K562 (cell line): ENCODE results near the gene DPAGT1. TPM values are rescaled to one million over a fixed set of nuclear protein-coding genes. Genes with fewer than 3 reads are reported as not detected.

ENCODE experiments used
- ATAC-seq: fragments of 200-7000 bp; cut with Tn5 transposase; 3 replicates; pipeline ENCODE4 v1.9.1; 2020; ENCODE audit warnings: moderate library complexity
- BruUV-seq: library from RNA; stranded (reverse); fragments of 400-500 nt; replicated peaks from 2 replicates; lab custom pipeline; 2021; lab: Mats Ljungman, UMichigan
- CTCF ChIA-PET: fragments of 300-600 bp; formaldehyde crosslinking; extraction: SDS; loops from one replicate; lab custom pipeline; 2021; ENCODE audit warnings: low intra/inter-chr PET ratio; lab: Yijun Ruan, JAX
- POLR2A ChIA-PET: fragments of 300-600, 350-650 bp; sonication (Branson Sonifier 250); formaldehyde crosslinking; extraction: SDS; loops from one replicate; lab custom pipeline; 2021; ENCODE audit warnings: antibody characterized with exemption, inconsistent platforms; lab: Yijun Ruan, JAX
- DNase-seq, 4 experiments: peaks; one replicate each; pipeline versions ENCODE4 v3.0.0 to v3.0.0-alpha.2; 2011 to 2018; ENCODE audit warnings: low spot score in 3 of 4, mixed read lengths in 3 of 4; ENCODE audit errors: extremely low read depth in 1 of 4
- FAIRE-seq: peaks from 2 replicates; lab custom pipeline; 2011; peaks lifted over from hg19 to GRCh38; lab: Jason Lieb, UNC
- H2AFZ ChIP-seq: 2 replicates; pipeline ENCODE4 v1.6.0; 2011; ENCODE audit warnings: low read depth, low read length, control low read depth, inconsistent platforms
- H3K27ac ChIP-seq: fragments of 200-600 bp; 3 replicates; pipeline ENCODE4 v1.8.0; 2011; ENCODE audit warnings: low read depth, mild to moderate bottlenecking, control low read depth, inconsistent platforms, low read length, moderate library complexity, mixed read lengths; ENCODE audit errors: extremely low read depth
- H3K27me3 ChIP-seq, 2 experiments: fragments of 300-600 bp in 1 of 2; 2 replicates in 1 of 2; 3 replicates in 1 of 2; pipeline versions ENCODE4 v1.6.0 to v1.8.0; 2011; ENCODE audit warnings: inconsistent platforms in 2 of 2, low read length in 2 of 2, mild to moderate bottlenecking in 1 of 2, mixed read lengths in 1 of 2, moderate library complexity in 1 of 2; ENCODE audit not compliant: control insufficient read depth in 2 of 2, insufficient read depth in 2 of 2
- H3K36me3 ChIP-seq: fragments of 300-600 bp; 3 replicates; pipeline ENCODE4 v1.8.0; 2011; ENCODE audit warnings: mild to moderate bottlenecking, low read length, inconsistent platforms; ENCODE audit not compliant: control insufficient read depth, insufficient read depth
- H3K4me1 ChIP-seq, 2 experiments: fragments of 200-600 bp in 1 of 2; replicated peaks in 1 of 2; 2 replicates in 1 of 2; 3 replicates in 1 of 2; pipeline versions ENCODE4 v1.5.1 to v1.8.0; 2011; ENCODE audit warnings: inconsistent platforms in 2 of 2, low read length in 2 of 2, mild to moderate bottlenecking in 1 of 2, mixed read lengths in 1 of 2, moderate library complexity in 1 of 2; ENCODE audit not compliant: control insufficient read depth in 2 of 2, insufficient read depth in 2 of 2
- H3K4me2 ChIP-seq: 2 replicates; pipeline ENCODE4 v1.6.1; 2011; ENCODE audit warnings: low read length, control low read depth, inconsistent platforms, mixed read lengths; ENCODE audit not compliant: insufficient read depth
- H3K4me3 ChIP-seq: fragments of 200-600 bp; sonication (generic), shearing (Covaris generic); 2 replicates; pipeline ENCODE4 v1.5.1; 2016; ENCODE audit warnings: control low read depth, inconsistent platforms
- H3K79me2 ChIP-seq: fragments of 200-600 bp; 3 replicates; pipeline ENCODE4 v1.8.0; 2011; ENCODE audit warnings: low read length, inconsistent platforms; ENCODE audit not compliant: control insufficient read depth, insufficient read depth
- H3K9ac ChIP-seq, 2 experiments: 2 replicates each; pipeline versions ENCODE4 v1.6.0 to v1.6.1; 2011; ENCODE audit warnings: low read depth in 2 of 2, low read length in 2 of 2, control low read depth in 1 of 2, inconsistent platforms in 1 of 2, mild to moderate bottlenecking in 1 of 2, mixed read lengths in 1 of 2; ENCODE audit not compliant: insufficient read depth in 1 of 2
- H3K9me1 ChIP-seq: one replicate; pipeline ENCODE4 v1.6.0; 2011; ENCODE audit warnings: inconsistent platforms, mild to moderate bottlenecking, low read length, moderate library complexity; ENCODE audit not compliant: control insufficient read depth, insufficient read depth
- H3K9me3 ChIP-seq: replicated peaks from 2 replicates; pipeline ENCODE4 v1.5.1; 2011; ENCODE audit warnings: low read depth, low read length, inconsistent platforms; ENCODE audit not compliant: control insufficient read depth, insufficient read depth
- H4K20me1 ChIP-seq: replicated peaks from 2 replicates; pipeline ENCODE4 v1.6.1; 2011; ENCODE audit warnings: low read length, inconsistent platforms, mixed read lengths; ENCODE audit not compliant: control insufficient read depth, insufficient read depth
- FOXK2 ChIP-seq, 2 experiments: fragments of 450-650 bp; IDR thresholded peaks in 1 of 2; conservative IDR thresholded peaks in 1 of 2; 2 replicates each; pipeline ENCODE4 v1.6.1; 2016; ENCODE audit warnings: low read depth in 2 of 2, mild to moderate bottlenecking in 1 of 2
- GABPA ChIP-seq: fragments of 200-800 bp; sonication (Bioruptor generic); conservative IDR thresholded peaks from 2 replicates; pipeline ENCODE4 v1.6.1; 2016; ENCODE audit warnings: low read depth, missing genetic modification characterization, missing compliant biosample characterization
- GTF2E2 ChIP-seq: fragments of 200-800 bp; sonication (Bioruptor generic); IDR thresholded peaks from 2 replicates; pipeline ENCODE4 v1.6.1; 2016; ENCODE audit warnings: missing genetic modification characterization, missing compliant biosample characterization
- MGA ChIP-seq: fragments of 450-650 bp; IDR thresholded peaks from 2 replicates; pipeline ENCODE4 v1.6.1; 2016; ENCODE audit warnings: mild to moderate bottlenecking, moderate library complexity
- MXI1 ChIP-seq: IDR thresholded peaks from 2 replicates; pipeline ENCODE4 v1.6.1; 2011; ENCODE audit warnings: low read depth, mild to moderate bottlenecking, improper control_type of control experiment, low read length
- RBFOX2 ChIP-seq: fragments of 200-400 bp; formaldehyde crosslinking; IDR thresholded peaks from 2 replicates; pipeline ENCODE4 v1.6.1; 2017; ENCODE audit warnings: low read depth, mild to moderate bottlenecking, low read length, moderate library complexity
- RBM22 ChIP-seq: fragments of 200-400 bp; formaldehyde crosslinking; IDR thresholded peaks from 2 replicates; pipeline ENCODE4 v1.6.1; 2018; ENCODE audit warnings: low read length, low read depth; ENCODE audit not compliant: poor library complexity, severe bottlenecking
- THRAP3 ChIP-seq: fragments of 450-650 bp; IDR thresholded peaks from 2 replicates; pipeline ENCODE4 v1.6.1; 2016; ENCODE audit warnings: mild to moderate bottlenecking, inconsistent platforms, borderline replicate concordance
- WGBS: fragments of 100-300 bp; shearing (Covaris generic); methylation state at CpG from one replicate; pipeline ENCODE4 v1.1.6; 2016; ENCODE audit warnings: low coverage, mixed read lengths; ENCODE audit not compliant: insufficient coverage; ENCODE audit errors: missing lambda C conversion rate; 5-methylcytosine and 5-hydroxymethylcytosine counted together
- in situ Hi-C: fragments of 300-500 bp; cut with MboI; formaldehyde crosslinking; loops from 4 replicates; pipeline ENCODE4 v1.15.0; 2018; ENCODE audit warnings: inconsistent platforms, mixed read lengths
- intact Hi-C: fragments of 100-400 bp; cut with micrococcal nuclease; formaldehyde crosslinking; loops from 2 replicates; pipeline ENCODE4 v1.14.2; 2022
- polyA plus RNA-seq, 8 experiments: library from polyadenylated mRNA; depleted of rRNA in 4 of 8; stranded (reverse) in 5 of 8; unstranded in 3 of 8; fragments of >200 nt; fragmentation: Nextera tagmentation in 2 of 8; fragmentation: Illumina TruSeq in 1 of 8; extraction: Ambion mirVana in 2 of 8; extraction: Trizol in 1 of 8; gene quantifications; 2 replicates each; pipeline versions ENCODE4 v1.2.1 to v1.2.3, GENCODE V29; 2011 to 2014; ENCODE audit warnings: inconsistent platforms in 1 of 8, missing spikeins in 1 of 8
- total RNA-seq, 7 experiments: library from RNA; depleted of rRNA in 6 of 7; stranded (reverse); fragments of >200 nt in 6 of 7; fragmentation: Illumina TruSeq in 2 of 7; extraction: Trizol in 2 of 7; gene quantifications; 2 replicates each; pipeline versions ENCODE4 v1.2.1 to v1.2.3, GENCODE V29; 2011 to 2021; ENCODE audit warnings: low replicate concordance in 1 of 7

DPAGT1 gene
- total and polyA plus RNA-seq, 9 of the 15 experiments (the other 6 are each of a cell fraction or from before 2014, with no cell fraction given), result 29.9 to 135 (median 85.0) TPM

- H3K27me3 ChIP-seq, result no peaks in the 10 kb centered on the region; a peak in 1 of 5 replicates
- intact Hi-C loops (no loop called here), in situ Hi-C loops (no loop called here)
- CTCF ChIA-PET, result no interaction called here
- peak overlapping the region; percentile 98 for H3K4me2 ChIP-seq
- ATAC-seq (0 out of 3 replicates have a peak, but pooled peaks have one; percentile 0), FAIRE-seq (peak; percentile 72), DNase-seq (peak in 3 of 4 experiments; percentile 5 to 46 (median 7))
- peaks cover 72% of the 10 kb centered on the region for H3K79me2 ChIP-seq
- TSS peak; percentile 69 for BruUV-seq
- H3K4me1 ChIP-seq, result peaks cover 23 to 43% of the 10 kb centered on the region in 2 experiments
- POLR2A ChIA-PET, result interaction anchor here (0.6 to 5.5 kb wide), 30 partner anchors 8 to 283 kb away, joined by 3 to 75 read pairs (median 5); partner anchors contain the start of genes C2CD2L, DPAGT1, HMBS and HYOU1
- H4K20me1 ChIP-seq, result peaks cover 25% of the 10 kb centered on the region
- H3K9ac ChIP-seq, result peak overlapping the region; percentile 94 to 99
- 6% methylated on average over 12 of the region's 12 CpGs for WGBS
- H3K9me1 ChIP-seq, result no peaks in the 10 kb centered on the region
- H3K27ac ChIP-seq, result peak overlapping the region; percentile 95
- H3K36me3 ChIP-seq, result peaks cover 80% of the 10 kb centered on the region
- H3K4me3 ChIP-seq, result peak overlapping the region; percentile 94
- H3K9me3 ChIP-seq, result no peaks in the 10 kb centered on the region
- no peak overlapping the region for H2AFZ ChIP-seq
- TF ChIP-seq RBFOX2 (peak; percentile 64), MXI1 (peak; percentile 25), FOXK2 (conservative IDR thresholded peaks at IDR 0.05 in 1 of 2, IDR thresholded peaks at IDR 0.05 in 1 of 2; ENCODE audit: low read depth in 2 of 2) (peak; percentile 28 to 54; a peak in 1 of 4 replicates), RBM22 (peak; percentile 46), MGA (0 out of 2 replicates have a peak, but pooled peaks have one; percentile 11), GTF2E2 (tag) (no peak), GABPA (no peak), THRAP3 (peak; percentile 57; the same call in 1 of the 2 replicates)
These were observed 8.5 kb downstream of the DPAGT1 start for GRCh38 chr11:119092880-119093842.
